ENCODE measurements around the gene MAN1C1. TPM values are rescaled to one million over a fixed set of nuclear protein-coding genes. Genes with fewer than 3 reads are reported as not detected.

Gene MAN1C1
- total and polyA plus RNA-seq, 7 donors: 0.69 to 32.1 (median 12.8) TPM

- WGBS, 2 donors: 90 to 91% methylated on average over 18 of the region's 18 CpGs
- TF ChIP-seq CTCF (IDR thresholded peaks at IDR 0.05): no peak
- no peak for TF ChIP-seq POLR2A (IDR thresholded peaks at IDR 0.05)
- TF ChIP-seq EP300 (IDR thresholded peaks at IDR 0.05): no peak
- TF ChIP-seq POLR2AphosphoS5 (IDR thresholded peaks at IDR 0.05): no peak
- peaks cover 0 to 35% (median 29%) of the 10 kb centered on the region in 4 donors for H3K4me1 ChIP-seq
- no peak overlapping the region for H3K27ac ChIP-seq
- DNase-seq: no peak
- H3K9me3 ChIP-seq: no peaks in the 10 kb centered on the region
- H3K27me3 ChIP-seq: no peaks in the 10 kb centered on the region
- intact Hi-C loops (cut with DNase I): no loop called here
- H3K36me3 ChIP-seq: no peaks in the 10 kb centered on the region
- H3K4me3 ChIP-seq: no peak overlapping the region
Observed at GRCh38 chr1:25689686-25690381, 73.2 kb downstream of the MAN1C1 start.

GRCh38 chr1:25690396-25690956 lies 73.9 kb downstream of the MAN1C1 start:
- H3K9me3 ChIP-seq: no peaks in the 10 kb centered on the region
- 94% methylated on average over 13 of the region's 13 CpGs for WGBS, 2 donors
- TF ChIP-seq POLR2A (IDR thresholded peaks at IDR 0.05) (no peak), POLR2AphosphoS5 (IDR thresholded peaks at IDR 0.05) (no peak), EP300 (IDR thresholded peaks at IDR 0.05) (no peak), CTCF (IDR thresholded peaks at IDR 0.05) (no peak)
- no peaks in the 10 kb centered on the region for H3K36me3 ChIP-seq
- H3K27me3 ChIP-seq: no peaks in the 10 kb centered on the region
- DNase-seq: no peak
- H3K4me3 ChIP-seq: no peak overlapping the region
- no peak overlapping the region for H3K27ac ChIP-seq
- H3K4me1 ChIP-seq: peaks cover 0 to 42% (median 35%) of the 10 kb centered on the region in 4 donors
- intact Hi-C loops (cut with DNase I): no loop called here

GRCh38 chr1:25691211-25691610 lies 74.6 kb downstream of the MAN1C1 start:
- 97% methylated on average over 7 of the region's 7 CpGs for WGBS, 2 donors
- H3K36me3 ChIP-seq: no peaks in the 10 kb centered on the region
- H3K27ac ChIP-seq: no peak overlapping the region
- no peak overlapping the region for H3K4me3 ChIP-seq
- intact Hi-C loops (cut with DNase I): no loop called here
- no peaks in the 10 kb centered on the region for H3K9me3 ChIP-seq
- no peak for TF ChIP-seq CTCF (IDR thresholded peaks at IDR 0.05)
- TF ChIP-seq POLR2A (IDR thresholded peaks at IDR 0.05): no peak
- TF ChIP-seq POLR2AphosphoS5 (IDR thresholded peaks at IDR 0.05): no peak
- no peak for TF ChIP-seq EP300 (IDR thresholded peaks at IDR 0.05)
- H3K4me1 ChIP-seq: peaks cover 0 to 49% (median 43%) of the 10 kb centered on the region in 4 donors
- no peak for DNase-seq
- H3K27me3 ChIP-seq: no peaks in the 10 kb centered on the region

GRCh38 chr1:25692560-25692959 lies 76.0 kb downstream of the MAN1C1 start:
- intact Hi-C loops (cut with DNase I): no loop called here
- DNase-seq: no peak
- TF ChIP-seq EP300 (IDR thresholded peaks at IDR 0.05) (no peak), CTCF (IDR thresholded peaks at IDR 0.05) (peak in 1 of 4 experiments; percentile 16)
- Histone ChIP-seq H3K27me3 (no peaks in the 10 kb centered on the region), H3K36me3 (no peaks in the 10 kb centered on the region), H3K4me1 (peaks cover 0 to 63% (median 56%) of the 10 kb centered on the region in 4 donors), H3K4me3 (no peak overlapping the region), H3K27ac (no peak overlapping the region), H3K9me3 (no peaks in the 10 kb centered on the region)
- WGBS, 2 donors: 64 to 75% methylated on average over 6 of the region's 6 CpGs

Data from sigmoid colon (tissue), 7 donors.